ENCODE measurements around the gene RNF150. TPM values are rescaled to one million over a fixed set of nuclear protein-coding genes. Genes with fewer than 3 reads are reported as not detected.

The RNF150 gene
- polyA plus RNA-seq, 1 experiment, result 9.8 TPM

- Histone ChIP-seq H3K4me3 (ENCODE audit: low read depth, low read length) (no peak overlapping the region), H3K9me3 (ENCODE audit: control insufficient read depth, insufficient read depth, low read length) (no peaks in the 10 kb centered on the region), H3K27ac (ENCODE audit: low read depth, low read length) (no peak overlapping the region), H3K27me3 (ENCODE audit: control insufficient read depth, insufficient read depth, low read length) (no peaks in the 10 kb centered on the region)
- CTCF ChIA-PET, result no interaction called here
- no peak for DNase-seq (ENCODE audit: low read depth, low spot score)
- POLR2A ChIA-PET, result no interaction called here
- no peak for TF ChIP-seq CTCF (IDR thresholded peaks at IDR 0.05; ENCODE audit: low read depth, low read length)
Observed at GRCh38 chr4:140982613-140983340, 150.5 kb downstream of the RNF150 start.

- CTCF ChIA-PET, result no interaction called here
- TF ChIP-seq CTCF (IDR thresholded peaks at IDR 0.05; ENCODE audit: low read depth, low read length), result no peak
- Histone ChIP-seq H3K27me3 (ENCODE audit: control insufficient read depth, insufficient read depth, low read length) (no peaks in the 10 kb centered on the region), H3K27ac (ENCODE audit: low read depth, low read length) (no peak overlapping the region), H3K4me3 (ENCODE audit: low read depth, low read length) (no peak overlapping the region), H3K9me3 (ENCODE audit: control insufficient read depth, insufficient read depth, low read length) (no peaks in the 10 kb centered on the region)
- no peak for DNase-seq (ENCODE audit: low read depth, low spot score)
- POLR2A ChIA-PET, result no interaction called here
Observed at GRCh38 chr4:140980426-140981200, 152.7 kb downstream of the RNF150 start.

- no peak for DNase-seq (ENCODE audit: low read depth, low spot score)
- Histone ChIP-seq H3K4me3 (ENCODE audit: low read depth, low read length) (no peak overlapping the region), H3K9me3 (ENCODE audit: control insufficient read depth, insufficient read depth, low read length) (no peaks in the 10 kb centered on the region), H3K27ac (ENCODE audit: low read depth, low read length) (no peak overlapping the region), H3K27me3 (ENCODE audit: control insufficient read depth, insufficient read depth, low read length) (no peaks in the 10 kb centered on the region)
- ChIA-PET CTCF (no interaction called here), POLR2A (no interaction called here)
- TF ChIP-seq CTCF (IDR thresholded peaks at IDR 0.05; ENCODE audit: low read depth, low read length), result no peak
Observed at GRCh38 chr4:140976768-140977167, 156.5 kb downstream of the RNF150 start.

GRCh38 chr4:140971077-140971792 lies 162.0 kb downstream of the RNF150 start:
- H3K27ac ChIP-seq (ENCODE audit: low read depth, low read length), result no peak overlapping the region
- POLR2A ChIA-PET, result no interaction called here
- no peak for TF ChIP-seq CTCF (IDR thresholded peaks at IDR 0.05; ENCODE audit: low read depth, low read length)
- H3K9me3 ChIP-seq (ENCODE audit: control insufficient read depth, insufficient read depth, low read length), result no peaks in the 10 kb centered on the region
- H3K4me3 ChIP-seq (ENCODE audit: low read depth, low read length), result no peak overlapping the region
- CTCF ChIA-PET, result no interaction called here
- no peaks in the 10 kb centered on the region for H3K27me3 ChIP-seq (ENCODE audit: control insufficient read depth, insufficient read depth, low read length)
- no peak for DNase-seq (ENCODE audit: low read depth, low spot score)

Data from AG04450 (cell line).